ENCODE data around the gene DERL3.

DNA sequence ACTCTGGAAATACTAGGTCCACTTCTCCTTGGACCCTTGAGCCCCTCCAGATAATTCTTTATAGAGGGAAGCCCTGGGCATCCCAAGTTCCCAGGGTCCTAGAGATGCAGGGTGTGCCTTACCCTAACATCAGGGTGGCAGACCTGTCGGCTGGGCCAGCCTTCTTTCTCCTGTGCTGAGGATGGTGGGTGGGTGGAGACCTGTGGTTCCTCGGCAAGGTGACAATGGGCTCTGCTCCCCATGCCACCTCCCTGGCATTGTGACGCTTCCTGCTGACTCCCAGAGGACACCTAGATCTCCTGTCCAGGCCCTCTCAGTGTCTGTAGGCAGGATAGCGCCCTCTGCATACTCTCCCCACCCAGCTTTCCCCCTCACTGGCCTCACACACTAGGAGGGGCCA, 3.8 kb upstream of the DERL3 start:
- TF ChIP-seq, protein P1, sequence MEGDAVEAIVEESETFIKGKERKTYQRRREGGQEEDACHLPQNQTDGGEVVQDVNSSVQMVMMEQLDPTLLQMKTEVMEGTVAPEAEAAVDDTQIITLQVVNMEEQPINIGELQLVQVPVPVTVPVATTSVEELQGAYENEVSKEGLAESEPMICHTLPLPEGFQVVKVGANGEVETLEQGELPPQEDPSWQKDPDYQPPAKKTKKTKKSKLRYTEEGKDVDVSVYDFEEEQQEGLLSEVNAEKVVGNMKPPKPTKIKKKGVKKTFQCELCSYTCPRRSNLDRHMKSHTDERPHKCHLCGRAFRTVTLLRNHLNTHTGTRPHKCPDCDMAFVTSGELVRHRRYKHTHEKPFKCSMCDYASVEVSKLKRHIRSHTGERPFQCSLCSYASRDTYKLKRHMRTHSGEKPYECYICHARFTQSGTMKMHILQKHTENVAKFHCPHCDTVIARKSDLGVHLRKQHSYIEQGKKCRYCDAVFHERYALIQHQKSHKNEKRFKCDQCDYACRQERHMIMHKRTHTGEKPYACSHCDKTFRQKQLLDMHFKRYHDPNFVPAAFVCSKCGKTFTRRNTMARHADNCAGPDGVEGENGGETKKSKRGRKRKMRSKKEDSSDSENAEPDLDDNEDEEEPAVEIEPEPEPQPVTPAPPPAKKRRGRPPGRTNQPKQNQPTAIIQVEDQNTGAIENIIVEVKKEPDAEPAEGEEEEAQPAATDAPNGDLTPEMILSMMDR (IDR thresholded peaks at IDR 0.05 in 8 of 11, conservative IDR thresholded peaks at IDR 0.05 in 3 of 11): no peak
- TF ChIP-seq POLR2A (IDR thresholded peaks at IDR 0.05): no peak
- no peak for TF ChIP-seq POLR2AphosphoS5 (IDR thresholded peaks at IDR 0.05)
